GM12878 (cell line): ENCODE results near the gene AMPD2. TPM values are rescaled to one million over a fixed set of nuclear protein-coding genes. Genes with fewer than 3 reads are reported as not detected.

ENCODE experiments used
- ATAC-seq: fragments of 200-7000 bp; cut with Tn5 transposase; 3 replicates; pipeline ENCODE4 v1.9.1; 2020; ENCODE audit warnings: mild to moderate bottlenecking, moderate library complexity
- BruUV-seq: library from RNA; stranded (reverse); fragments of 400-500 nt; replicated peaks from 2 replicates; lab custom pipeline; 2021; lab: Mats Ljungman, UMichigan
- CTCF ChIA-PET: fragments of 300-600 bp; sonication (Branson Sonifier 250); formaldehyde crosslinking; extraction: SDS; loops from one replicate; lab custom pipeline; 2021; ENCODE audit warnings: inconsistent platforms; lab: Yijun Ruan, JAX
- POLR2A ChIA-PET: fragments of 350-600 bp; formaldehyde crosslinking; extraction: SDS; loops from one replicate; lab custom pipeline; 2021; ENCODE audit warnings: inconsistent platforms; lab: Charles Lee
- RAD21 ChIA-PET: fragments of 300-600 bp; sonication (Branson Sonifier 250); formaldehyde crosslinking; loops from one replicate; lab custom pipeline; 2023; ENCODE audit warnings: antibody characterized with exemption; ENCODE audit not compliant: unreplicated experiment; lab: Charles Lee
- SMC1A ChIA-PET: fragments of 300-600 bp; sonication (Branson Sonifier 250); formaldehyde crosslinking; loops from one replicate; lab custom pipeline; 2023; ENCODE audit not compliant: unreplicated experiment, uncharacterized antibody; lab: Charles Lee
- DNase-seq: peaks from one replicate; pipeline ENCODE4 v3.0.0-alpha.2; 2011; ENCODE audit warnings: low read depth, low spot score
- FAIRE-seq: peaks from 3 replicates; lab custom pipeline; 2011; peaks lifted over from hg19 to GRCh38; lab: Jason Lieb, UNC
- H2AFZ ChIP-seq: 2 replicates; pipeline ENCODE4 v1.6.0; 2011; ENCODE audit warnings: low read depth, low read length, control low read depth; ENCODE audit not compliant: control insufficient read depth
- H3K27ac ChIP-seq: 2 replicates; pipeline ENCODE4 v1.5.1; 2011; ENCODE audit warnings: control low read depth; ENCODE audit not compliant: control insufficient read depth, insufficient read depth
- H3K27me3 ChIP-seq, 2 experiments: replicated peaks in 1 of 2; 2 replicates each; pipeline versions ENCODE4 v1.6.0 to v1.6.1; 2011; ENCODE audit warnings: low read length in 1 of 2; ENCODE audit not compliant: control insufficient read depth in 2 of 2, insufficient read depth in 2 of 2
- H3K36me3 ChIP-seq, 2 experiments: 2 replicates each; pipeline ENCODE4 v1.5.1; 2011; ENCODE audit warnings: low read length in 1 of 2; ENCODE audit not compliant: control insufficient read depth in 2 of 2, insufficient read depth in 2 of 2
- H3K4me1 ChIP-seq: 2 replicates; pipeline ENCODE4 v1.6.1; 2011; ENCODE audit warnings: mild to moderate bottlenecking, low read length, moderate library complexity, mixed read lengths; ENCODE audit not compliant: control insufficient read depth, insufficient read depth
- H3K4me2 ChIP-seq: 2 replicates; pipeline ENCODE4 v1.6.0; 2011; ENCODE audit warnings: control low read depth; ENCODE audit not compliant: control insufficient read depth, insufficient read depth
- H3K4me3 ChIP-seq: fragments of 200-600 bp; sonication (generic); 2 replicates; pipeline ENCODE4 v1.5.1; 2016
- H3K79me2 ChIP-seq: 2 replicates; pipeline ENCODE4 v1.6.0; 2011; ENCODE audit warnings: low read length; ENCODE audit not compliant: control insufficient read depth, insufficient read depth
- H3K9ac ChIP-seq: 2 replicates; pipeline ENCODE4 v1.8.0; 2011; ENCODE audit warnings: low read length, control low read depth, mixed read lengths; ENCODE audit not compliant: control insufficient read depth, insufficient read depth
- H3K9me3 ChIP-seq: replicated peaks from 3 replicates; pipeline ENCODE4 v1.5.1; 2011; ENCODE audit warnings: mild to moderate bottlenecking, low read length; ENCODE audit not compliant: control insufficient read depth, insufficient read depth
- H4K20me1 ChIP-seq: 2 replicates; pipeline ENCODE4 v1.6.0; 2011; ENCODE audit not compliant: control insufficient read depth, insufficient read depth
- BCL3 ChIP-seq: IDR thresholded peaks from 2 replicates; pipeline ENCODE4 v1.6.1; 2011; ENCODE audit warnings: borderline replicate concordance, low read depth, mild to moderate bottlenecking, moderate library complexity, low read length; ENCODE audit not compliant: insufficient read depth, poor library complexity, severe bottlenecking
- DPF2 ChIP-seq: fragments of 450-650 bp; IDR thresholded peaks from 2 replicates; pipeline ENCODE4 v1.6.1; 2017; ENCODE audit warnings: mild to moderate bottlenecking
- EZH2 ChIP-seq: IDR thresholded peaks from 2 replicates; pipeline ENCODE4 v1.6.1; 2012; ENCODE audit warnings: low read depth, mild to moderate bottlenecking, control low read depth, inconsistent platforms, low read length, borderline replicate concordance; ENCODE audit not compliant: control insufficient read depth
- FOS ChIP-seq: IDR thresholded peaks from 3 replicates; pipeline ENCODE4 v1.6.1; 2011; ENCODE audit warnings: borderline replicate concordance; ENCODE audit not compliant: insufficient read length; ENCODE audit errors: extremely low read depth
- GABPA ChIP-seq: IDR thresholded peaks from 2 replicates; pipeline ENCODE4 v1.6.1; 2014; ENCODE audit warnings: antibody characterized with exemption, low read depth, mild to moderate bottlenecking, inconsistent platforms
- HDAC6 ChIP-seq: fragments of 200-600 bp; sonication (generic); IDR thresholded peaks from one replicate; pipeline ENCODE4 v1.8.0; 2017; ENCODE audit warnings: antibody characterized with exemption; ENCODE audit not compliant: unreplicated experiment
- HSF1 ChIP-seq: fragments of 150-350 bp; IDR thresholded peaks from 2 replicates; pipeline ENCODE4 v1.6.1; 2014; ENCODE audit warnings: mild to moderate bottlenecking, low read depth, low read length
- LARP7 ChIP-seq: fragments of 450-650 bp; IDR thresholded peaks from 2 replicates; pipeline ENCODE4 v1.6.1; 2017; ENCODE audit warnings: mild to moderate bottlenecking
- MEF2A ChIP-seq: IDR thresholded peaks from 2 replicates; pipeline ENCODE4 v1.6.1; 2011; ENCODE audit warnings: low read depth, mild to moderate bottlenecking, low read length, moderate library complexity; ENCODE audit not compliant: insufficient read depth
- NR2C1 ChIP-seq: fragments of 450-650 bp; IDR thresholded peaks from 2 replicates; pipeline ENCODE4 v1.6.1; 2017; ENCODE audit warnings: antibody characterized with exemption, mild to moderate bottlenecking, moderate library complexity
- POLR2AphosphoS2 ChIP-seq: IDR thresholded peaks from 2 replicates; pipeline ENCODE4 v1.6.1; 2011; ENCODE audit warnings: low read depth, mild to moderate bottlenecking, low read length, improper control_type of control experiment, moderate library complexity
- RBBP5 ChIP-seq: fragments of 200-600 bp; sonication (generic); conservative IDR thresholded peaks from 2 replicates; pipeline ENCODE4 v1.6.1; 2016
- RELA ChIP-seq: fragments of 450-650 bp; IDR thresholded peaks from 2 replicates; pipeline ENCODE4 v1.8.0; 2014; ENCODE audit warnings: borderline replicate concordance; ENCODE audit not compliant: partially characterized antibody
- RFX5 ChIP-seq: IDR thresholded peaks from 2 replicates; pipeline ENCODE4 v1.6.1; 2011; ENCODE audit warnings: low read depth, low read length, improper control_type of control experiment
- SIN3A ChIP-seq: IDR thresholded peaks from 2 replicates; pipeline ENCODE4 v1.6.1; 2012; ENCODE audit warnings: low read depth, low read length, improper control_type of control experiment
- SMAD1 ChIP-seq: fragments of 450-650 bp; IDR thresholded peaks from 2 replicates; pipeline ENCODE4 v1.6.1; 2018; ENCODE audit warnings: mild to moderate bottlenecking, low read depth; ENCODE audit not compliant: partially characterized antibody
- ZBTB11 ChIP-seq: fragments of 450-650 bp; formaldehyde crosslinking; IDR thresholded peaks from 2 replicates; pipeline ENCODE4 v1.5.0; 2022; ENCODE audit warnings: mild to moderate bottlenecking, missing genetic modification characterization
- ZSCAN29 ChIP-seq: fragments of 450-650 bp; IDR thresholded peaks from 2 replicates; pipeline ENCODE4 v1.6.1; 2017; ENCODE audit warnings: mild to moderate bottlenecking, moderate library complexity
- WGBS: methylation state at CpG from one replicate; pipeline ENCODE4 v1.1.6; 2016; ENCODE audit warnings: low lambda C conversion rate; ENCODE audit not compliant: insufficient replicate concordance, insufficient coverage; ENCODE audit errors: missing lambda C conversion rate; 5-methylcytosine and 5-hydroxymethylcytosine counted together
- in situ Hi-C: fragments of 300-500 bp; cut with MboI; formaldehyde crosslinking; loops from 9 replicates; pipeline ENCODE4 v1.14.3; 2018; ENCODE audit warnings: mixed read lengths
- intact Hi-C: fragments of 100-400 bp; cut with micrococcal nuclease; formaldehyde crosslinking; loops from one replicate; pipeline ENCODE4 v1.14.2; 2022; ENCODE audit not compliant: unreplicated experiment
- polyA plus RNA-seq, 11 experiments: library from polyadenylated mRNA; depleted of rRNA in 4 of 11; unstranded in 6 of 11; stranded (reverse) in 5 of 11; fragments of >200 nt; fragmentation: Nextera tagmentation in 4 of 11; fragmentation: Illumina TruSeq in 1 of 11; extraction: Ambion mirVana in 4 of 11; extraction: Trizol in 1 of 11; gene quantifications; 1 replicate in 1 of 11; 2 replicates in 10 of 11; pipeline versions ENCODE4 v1.2.1 to v1.2.3, GENCODE V29; 2011 to 2016; ENCODE audit warnings: inconsistent platforms in 2 of 11, missing spikeins in 2 of 11, low read depth in 1 of 11
- total RNA-seq, 4 experiments: library from RNA; depleted of rRNA in 3 of 4; stranded (reverse); fragments of >200 nt in 3 of 4; fragmentation: Illumina TruSeq in 1 of 4; extraction: Trizol in 1 of 4; gene quantifications; 2 replicates each; pipeline versions ENCODE4 v1.2.1 to v1.2.3, GENCODE V29; 2013 to 2021

The AMPD2 gene
- total and polyA plus RNA-seq, 10 of the 15 experiments (the other 5 are each of a cell fraction or from before 2014, with no cell fraction given), result 2.0 to 75.9 (median 31.3) TPM

- Histone ChIP-seq H3K9me3 (no peaks in the 10 kb centered on the region), H3K36me3 (no peaks in the 10 kb centered on the region), H3K4me2 (no peak overlapping the region), H4K20me1 (no peaks in the 10 kb centered on the region), H3K27me3 (no peaks in the 10 kb centered on the region), H3K79me2 (no peaks in the 10 kb centered on the region), H2AFZ (no peak overlapping the region), H3K4me3 (no peak overlapping the region), H3K9ac (no peak overlapping the region), H3K27ac (no peak overlapping the region), H3K4me1 (no peaks in the 10 kb centered on the region)
- WGBS, result 73% methylated on average over 3 of the region's 3 CpGs
- ChIA-PET RAD21 (no interaction called here), CTCF (no interaction called here), POLR2A (no interaction called here), SMC1A (no interaction called here)
- in situ Hi-C loops (no loop called here), intact Hi-C loops (no loop called here)
- no peak for FAIRE-seq
- BruUV-seq, result no TSS peak
- ATAC-seq, result no peak
- no peak for TF ChIP-seq HDAC6
- no peak for TF ChIP-seq DPF2
- TF ChIP-seq POLR2AphosphoS2, result no peak
- no peak for TF ChIP-seq RFX5
- TF ChIP-seq LARP7, result no peak
- TF ChIP-seq SMAD1, result no peak
- no peak for TF ChIP-seq RBBP5
- TF ChIP-seq GABPA, result no peak
- no peak for TF ChIP-seq EZH2
- no peak for TF ChIP-seq FOS
- no peak for TF ChIP-seq ZSCAN29
- no peak for TF ChIP-seq ZBTB11 (CRISPR knock-in tag)
- no peak for TF ChIP-seq BCL3
- TF ChIP-seq MEF2A, result no peak
- TF ChIP-seq HSF1, result no peak
- no peak for TF ChIP-seq RELA
- TF ChIP-seq NR2C1, result no peak
- TF ChIP-seq SIN3A, result no peak
- no peak for DNase-seq
Measured at GRCh38 chr1:109677459-109677858, 57.8 kb downstream of the AMPD2 start.
